Fibroblast of pulmonary artery (primary cell): ENCODE results near the gene FBXO48.

Experiments used
- DNase-seq: peaks from one replicate; pipeline ENCODE4 v3.0.0-alpha.2; 2010; ENCODE audit warnings: low read depth
- H3K4me3 ChIP-seq: replicated peaks from 2 replicates; pipeline ENCODE4 v1.5.1; 2011; ENCODE audit warnings: low read depth, mild to moderate bottlenecking, control low read depth, low read length, moderate library complexity
- CTCF ChIP-seq: IDR thresholded peaks from 2 replicates; pipeline ENCODE4 v1.5.1; 2011; ENCODE audit warnings: mild to moderate bottlenecking, control low read depth, low read length, inconsistent platforms; ENCODE audit errors: missing control alignments

Gene FBXO48

GRCh38 chr2:68425503-68425902 is 41.6 kb downstream of the FBXO48 start:
- DNase-seq = no peak
- no peak overlapping the region for H3K4me3 ChIP-seq
- no peak for TF ChIP-seq CTCF

DNA sequence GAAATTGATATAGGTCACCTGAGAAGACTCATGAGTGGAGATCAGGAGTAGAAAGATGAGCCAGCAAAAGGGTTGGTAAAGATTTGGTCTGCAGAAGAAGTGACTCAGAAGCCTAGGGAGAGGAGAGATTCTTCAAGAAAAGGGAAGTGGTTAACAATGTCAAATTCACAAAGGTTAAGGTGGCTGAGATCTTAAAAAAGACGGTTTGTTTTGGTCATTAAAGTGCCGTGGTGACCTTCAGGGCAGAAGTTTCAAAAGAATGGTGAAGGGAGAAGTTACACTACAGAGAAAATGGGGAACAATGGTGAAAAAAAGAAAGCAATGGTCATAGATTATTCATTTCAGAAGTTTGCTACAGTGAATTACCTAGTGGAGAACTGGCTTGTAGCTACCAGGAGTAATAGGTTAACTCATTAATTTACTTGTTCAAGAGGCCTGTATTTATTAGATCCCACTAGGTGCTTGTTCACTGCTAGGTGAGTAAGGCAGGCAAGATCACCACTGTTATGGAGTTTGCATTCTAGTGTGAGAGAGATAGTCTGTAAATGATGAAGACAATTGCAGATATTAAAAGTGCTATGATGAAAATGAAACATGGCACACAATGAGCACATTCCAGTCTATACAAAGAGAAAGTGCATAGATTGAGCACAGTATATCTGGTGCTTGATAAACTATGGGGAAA is 43.0 kb downstream of the FBXO48 start:
- no peak for DNase-seq
- H3K4me3 ChIP-seq = no peak overlapping the region

GRCh38 chr2:68420254-68420910 is 46.7 kb downstream of the FBXO48 start:
- no peak overlapping the region for H3K4me3 ChIP-seq
- no peak for TF ChIP-seq CTCF
- peak; percentile 31 for DNase-seq

More for the DNA sequence above, 43.0 kb downstream of the FBXO48 start:
- TF ChIP-seq CTCF = no peak

DNA sequence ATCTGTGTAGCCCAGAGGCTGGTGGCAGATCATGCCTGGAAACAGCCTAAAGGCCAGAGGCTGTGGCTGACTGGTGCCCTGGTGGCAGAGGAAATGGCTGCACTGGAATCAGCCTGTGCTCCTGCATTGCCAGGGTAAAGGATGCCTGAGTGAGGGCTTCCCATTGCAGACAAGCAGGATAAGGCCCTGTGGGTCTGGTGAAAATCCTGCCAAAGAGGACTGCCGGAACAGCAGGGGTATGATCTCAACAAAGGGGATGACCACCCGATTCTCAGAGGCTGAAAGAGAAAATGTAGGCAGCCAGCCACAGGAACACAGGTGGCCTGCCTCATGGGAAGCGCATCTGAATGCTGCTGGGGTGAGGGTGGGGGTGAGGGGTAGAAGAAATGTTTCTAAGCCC is 48.2 kb downstream of the FBXO48 start:
- DNase-seq = no peak
- TF ChIP-seq CTCF = no peak

DNA sequence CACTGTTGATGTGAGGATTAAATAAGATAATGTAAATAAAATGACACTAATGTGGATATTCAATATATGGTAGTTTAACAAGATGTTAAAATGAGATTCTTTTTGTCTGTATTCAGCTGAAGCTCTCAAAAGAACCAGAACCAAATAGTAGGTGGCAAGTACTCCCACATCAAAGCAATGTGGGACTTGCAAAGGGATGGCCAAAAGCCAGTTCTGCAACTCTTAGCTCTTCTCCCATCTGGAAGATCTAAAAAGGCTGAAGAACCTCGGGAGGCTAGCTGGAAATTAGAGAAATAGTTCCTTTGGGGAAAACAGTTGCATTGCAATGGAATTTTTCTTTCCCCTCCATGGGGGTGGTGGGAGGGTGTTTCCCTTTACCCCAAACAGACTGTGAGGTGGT is 48.7 kb downstream of the FBXO48 start:
- DNase-seq = no peak

More for the DNA sequence above, 48.2 kb downstream of the FBXO48 start:
- H3K4me3 ChIP-seq = no peak overlapping the region

DNA sequence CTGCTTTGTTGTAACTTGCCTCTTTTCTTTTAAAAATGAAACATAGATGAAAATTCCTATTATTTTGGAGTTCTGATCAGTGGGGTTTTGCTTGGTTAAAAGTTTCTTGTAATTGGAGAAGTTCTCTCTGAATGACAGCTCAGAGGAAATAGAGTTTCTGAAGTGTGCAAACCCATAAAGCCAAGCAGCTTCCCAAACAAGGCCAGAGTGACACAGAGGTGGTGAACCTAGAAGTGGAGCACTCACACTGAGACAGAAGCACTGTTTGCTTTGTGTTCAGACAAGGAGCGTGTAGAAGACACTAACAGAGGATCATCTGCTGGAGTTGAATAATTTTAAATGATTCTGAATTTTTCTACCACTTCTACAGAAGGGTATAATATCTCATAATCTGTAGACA is 49.2 kb downstream of the FBXO48 start:
- TF ChIP-seq CTCF = no peak
- no peak for DNase-seq
- no peak overlapping the region for H3K4me3 ChIP-seq

More for the DNA sequence above, 48.7 kb downstream of the FBXO48 start:
- TF ChIP-seq CTCF = no peak
- no peak overlapping the region for H3K4me3 ChIP-seq
